Subcutaneous abdominal adipose tissue (tissue), 5 donors: ENCODE data around the gene ABCG1.

Experiments
- H3K27ac ChIP-seq: one replicate; pipeline ENCODE4 v1.7.0; 2013; ENCODE audit warnings: low read depth, mild to moderate bottlenecking, inconsistent platforms, low read length, moderate library complexity
- H3K27me3 ChIP-seq, 5 donors: one replicate each; pipeline ENCODE4 v1.7.0; 2013; ENCODE audit warnings: low read length in 5 of 5, inconsistent platforms in 1 of 5; ENCODE audit not compliant: control insufficient read depth in 5 of 5, insufficient read depth in 4 of 5
- H3K36me3 ChIP-seq, 5 donors: one replicate each; pipeline ENCODE4 v1.7.0; 2013; ENCODE audit warnings: low read length in 5 of 5; ENCODE audit not compliant: control insufficient read depth in 5 of 5, insufficient read depth in 5 of 5
- H3K4me1 ChIP-seq, 5 donors: one replicate each; pipeline ENCODE4 v1.7.0; 2013; ENCODE audit warnings: low read length in 5 of 5, mild to moderate bottlenecking in 3 of 5, moderate library complexity in 1 of 5; ENCODE audit not compliant: control insufficient read depth in 5 of 5, insufficient read depth in 5 of 5
- H3K4me3 ChIP-seq, 5 donors: one replicate each; pipeline ENCODE4 v1.7.0; 2013; ENCODE audit warnings: low read length in 5 of 5, low read depth in 1 of 5
- H3K9ac ChIP-seq, 5 donors: one replicate each; pipeline ENCODE4 v1.7.0; 2013; ENCODE audit warnings: low read length in 5 of 5, mild to moderate bottlenecking in 4 of 5, moderate library complexity in 3 of 5
- H3K9me3 ChIP-seq, 5 donors: one replicate each; pipeline ENCODE4 v1.7.0; 2013; ENCODE audit warnings: low read length in 5 of 5; ENCODE audit not compliant: control insufficient read depth in 5 of 5
- donor health status: healthy.
- donor health status: healthy.
- donor health status: healthy.
- donor health status: healthy.
- donor health status: healthy.

The ABCG1 gene

GRCh38 chr21:42321845-42322244 is 102.9 kb downstream of the ABCG1 start:
- Histone ChIP-seq H3K27me3 (peaks cover 8 to 23% (median 15%) of the 10 kb centered on the region in 5 donors), H3K4me1 (peaks cover 0 to 10% (median 0%) of the 10 kb centered on the region in 5 donors), H3K9me3 (no peaks in the 10 kb centered on the region), H3K4me3 (no peak overlapping the region), H3K36me3 (no peaks in the 10 kb centered on the region), H3K27ac (no peak overlapping the region), H3K9ac (no peak overlapping the region)

GRCh38 chr21:42324896-42325295 is 106.0 kb downstream of the ABCG1 start:
- H3K4me3 ChIP-seq, result no peak overlapping the region
- peaks cover 0 to 15% (median 7%) of the 10 kb centered on the region in 5 donors for H3K27me3 ChIP-seq
- H3K4me1 ChIP-seq, result peaks cover 0 to 1% (median 0%) of the 10 kb centered on the region in 5 donors
- no peaks in the 10 kb centered on the region for H3K36me3 ChIP-seq
- H3K9ac ChIP-seq, result no peak overlapping the region
- H3K27ac ChIP-seq, result no peak overlapping the region
- no peaks in the 10 kb centered on the region for H3K9me3 ChIP-seq

- H3K36me3 ChIP-seq, result no peaks in the 10 kb centered on the region
- no peak overlapping the region for H3K4me3 ChIP-seq
- peaks cover 0 to 13% (median 0%) of the 10 kb centered on the region in 5 donors for H3K27me3 ChIP-seq
- H3K9ac ChIP-seq, result no peak overlapping the region
- H3K27ac ChIP-seq, result no peak overlapping the region
- no peaks in the 10 kb centered on the region for H3K4me1 ChIP-seq
- peaks cover 0 to 12% (median 8%) of the 10 kb centered on the region in 5 donors for H3K9me3 ChIP-seq
These were observed 111.7 kb downstream of the ABCG1 start for GRCh38 chr21:42330380-42331371.

GRCh38 chr21:42331660-42332059 is 112.7 kb downstream of the ABCG1 start:
- H3K27ac ChIP-seq, result no peak overlapping the region
- peaks cover 0 to 12% (median 8%) of the 10 kb centered on the region in 5 donors for H3K9me3 ChIP-seq
- H3K9ac ChIP-seq, result no peak overlapping the region
- H3K27me3 ChIP-seq, result peaks cover 2 to 18% (median 3%) of the 10 kb centered on the region in 5 donors
- no peaks in the 10 kb centered on the region for H3K36me3 ChIP-seq
- H3K4me3 ChIP-seq, result no peak overlapping the region
- H3K4me1 ChIP-seq, result no peaks in the 10 kb centered on the region

- H3K36me3 ChIP-seq, result no peaks in the 10 kb centered on the region
- H3K27me3 ChIP-seq, result peaks cover 2 to 21% (median 3%) of the 10 kb centered on the region in 5 donors
- peaks cover 0 to under 1% (median 0%) of the 10 kb centered on the region in 5 donors for H3K4me1 ChIP-seq
- no peak overlapping the region for H3K27ac ChIP-seq
- no peak overlapping the region for H3K4me3 ChIP-seq
- H3K9me3 ChIP-seq, result peaks cover 0 to 12% (median 8%) of the 10 kb centered on the region in 5 donors
- no peak overlapping the region for H3K9ac ChIP-seq
These were observed 113.8 kb downstream of the ABCG1 start for GRCh38 chr21:42332557-42333317.

GRCh38 chr21:42336054-42336453 is 117.1 kb downstream of the ABCG1 start:
- H3K4me3 ChIP-seq, result no peak overlapping the region
- H3K9ac ChIP-seq, result no peak overlapping the region
- H3K27ac ChIP-seq, result no peak overlapping the region
- peaks cover 0 to 12% (median 8%) of the 10 kb centered on the region in 5 donors for H3K9me3 ChIP-seq
- H3K36me3 ChIP-seq, result no peaks in the 10 kb centered on the region
- peaks cover 2 to 27% (median 7%) of the 10 kb centered on the region in 5 donors for H3K27me3 ChIP-seq
- peaks cover 0 to 8% (median 0%) of the 10 kb centered on the region in 5 donors for H3K4me1 ChIP-seq

GRCh38 chr21:42337276-42337675 is 118.3 kb downstream of the ABCG1 start:
- Histone ChIP-seq H3K4me1 (peaks cover 0 to 8% (median 0%) of the 10 kb centered on the region in 5 donors), H3K27me3 (peaks cover 2 to 24% (median 7%) of the 10 kb centered on the region in 5 donors), H3K27ac (no peak overlapping the region), H3K9me3 (peaks cover 0 to 3% (median 2%) of the 10 kb centered on the region in 5 donors), H3K36me3 (no peaks in the 10 kb centered on the region), H3K4me3 (no peak overlapping the region), H3K9ac (no peak overlapping the region)

- Histone ChIP-seq H3K27ac (no peak overlapping the region), H3K9me3 (no peaks in the 10 kb centered on the region), H3K9ac (no peak overlapping the region), H3K36me3 (no peaks in the 10 kb centered on the region), H3K4me3 (peak overlapping the region in 2 of 5 donors; percentile 9 to 14), H3K27me3 (peaks cover 0 to 17% (median 7%) of the 10 kb centered on the region in 5 donors), H3K4me1 (peaks cover 0 to 8% (median 0%) of the 10 kb centered on the region in 5 donors)
These were observed 119.1 kb downstream of the ABCG1 start for GRCh38 chr21:42337830-42338728.
